HepG2 (cell line): ENCODE data around the gene RPL35. TPM values are rescaled to one million over a fixed set of nuclear protein-coding genes. Genes with fewer than 3 reads are reported as not detected.

Experiments
- ELF3 ChIP-seq: IDR thresholded peaks from 2 replicates; pipeline ENCODE4 v1.6.1; 2016; ENCODE audit warnings: missing genetic modification reagents, missing compliant biosample characterization
- YEATS2 ChIP-seq: sonication (generic); formaldehyde crosslinking; IDR thresholded peaks from 2 replicates; pipeline ENCODE4 v1.4.0; 2020; ENCODE audit warnings: missing genetic modification reagents, borderline replicate concordance
- ZNF441 ChIP-seq: sonication (generic); formaldehyde crosslinking; IDR thresholded peaks from 2 replicates; pipeline ENCODE4 v1.7.0; 2021; ENCODE audit warnings: missing genetic modification reagents, borderline replicate concordance
- ZNF589 ChIP-seq: sonication (generic); formaldehyde crosslinking; conservative IDR thresholded peaks from 2 replicates; pipeline ENCODE4 v1.8.0; 2022; ENCODE audit warnings: mild to moderate bottlenecking, moderate library complexity, missing genetic modification reagents
- polyA plus RNA-seq, 8 experiments: library from polyadenylated mRNA; depleted of rRNA in 3 of 8; stranded (reverse) in 7 of 8; unstranded in 1 of 8; fragments of >200 nt; fragmentation: Illumina TruSeq in 4 of 8; extraction: Trizol in 4 of 8; gene quantifications; 2 replicates each; pipeline versions ENCODE4 v1.2.1 to v1.2.3, GENCODE V29; 2011 to 2016; ENCODE audit warnings: low read depth in 4 of 8, missing spikeins in 1 of 8, mixed read lengths in 1 of 8; ENCODE audit not compliant: insufficient read depth in 1 of 8
- total RNA-seq, 5 experiments: library from RNA; depleted of rRNA; stranded (reverse); fragments of >200 nt; fragmentation: Illumina TruSeq; extraction: Trizol; gene quantifications; 2 replicates each; pipeline ENCODE4 v1.2.3, GENCODE V29; 2016; ENCODE audit warnings: low read depth in 1 of 5
- TF ChIP-seq, protein P1 (sequence below): sonication (generic); formaldehyde crosslinking; IDR thresholded peaks from 2 replicates; pipeline ENCODE4 v1.5.0; 2020; ENCODE audit warnings: mild to moderate bottlenecking, missing genetic modification reagents, borderline replicate concordance
- TF ChIP-seq, protein P2 (sequence below): sonication (generic); formaldehyde crosslinking; conservative IDR thresholded peaks from 2 replicates; pipeline ENCODE4 v1.8.0; 2022; ENCODE audit warnings: missing genetic modification reagents
- TF ChIP-seq, protein P3 (sequence below): sonication (generic); formaldehyde crosslinking; IDR thresholded peaks from 2 replicates; pipeline ENCODE4 v1.4.0; 2020; ENCODE audit warnings: missing genetic modification reagents; ENCODE audit errors: not compliant biosample characterization
- TF ChIP-seq, protein P4 (sequence below): sonication (generic); formaldehyde crosslinking; IDR thresholded peaks from 2 replicates; pipeline ENCODE4 v1.4.0; 2020; ENCODE audit warnings: missing genetic modification reagents
- TF ChIP-seq, protein P5 (sequence below): sonication (generic); formaldehyde crosslinking; IDR thresholded peaks from 2 replicates; pipeline ENCODE4 v1.4.0; 2020; ENCODE audit warnings: missing genetic modification reagents

Gene RPL35
- total and polyA plus RNA-seq, 2 of the 13 experiments (the other 11 are each of a cell fraction or from before 2014, with no cell fraction given): 2,153 to 2,935 TPM

DNA sequence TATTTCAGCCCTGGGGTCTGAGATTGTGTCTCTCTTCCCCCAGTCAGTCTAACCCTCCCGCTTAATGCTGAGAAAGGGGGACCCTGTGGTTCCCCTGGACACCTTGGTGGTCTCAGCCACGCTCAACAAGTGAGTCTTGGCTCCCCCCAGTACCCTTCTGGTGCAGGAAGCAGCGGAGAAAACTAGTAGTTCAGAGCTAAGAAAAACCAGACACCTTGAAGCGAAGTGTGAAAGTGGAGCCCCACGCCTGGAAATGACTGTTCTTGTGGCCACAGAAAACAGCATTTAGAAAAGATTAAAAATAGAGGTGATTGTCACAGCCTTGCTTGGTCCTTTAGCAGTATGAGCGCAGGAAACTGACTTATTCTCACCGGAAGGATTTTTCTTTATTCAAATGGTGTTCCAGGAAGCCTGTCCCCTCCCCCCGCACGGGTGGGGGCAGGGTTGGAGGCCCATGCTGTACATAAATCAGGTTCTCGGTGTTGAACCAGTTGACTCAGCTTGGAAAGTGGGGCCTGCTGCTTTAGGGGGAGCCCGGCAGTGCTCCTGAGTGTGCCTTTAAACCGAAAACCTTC, 8.3 kb upstream of the RPL35 start (continued):
- TF ChIP-seq, protein P1, sequence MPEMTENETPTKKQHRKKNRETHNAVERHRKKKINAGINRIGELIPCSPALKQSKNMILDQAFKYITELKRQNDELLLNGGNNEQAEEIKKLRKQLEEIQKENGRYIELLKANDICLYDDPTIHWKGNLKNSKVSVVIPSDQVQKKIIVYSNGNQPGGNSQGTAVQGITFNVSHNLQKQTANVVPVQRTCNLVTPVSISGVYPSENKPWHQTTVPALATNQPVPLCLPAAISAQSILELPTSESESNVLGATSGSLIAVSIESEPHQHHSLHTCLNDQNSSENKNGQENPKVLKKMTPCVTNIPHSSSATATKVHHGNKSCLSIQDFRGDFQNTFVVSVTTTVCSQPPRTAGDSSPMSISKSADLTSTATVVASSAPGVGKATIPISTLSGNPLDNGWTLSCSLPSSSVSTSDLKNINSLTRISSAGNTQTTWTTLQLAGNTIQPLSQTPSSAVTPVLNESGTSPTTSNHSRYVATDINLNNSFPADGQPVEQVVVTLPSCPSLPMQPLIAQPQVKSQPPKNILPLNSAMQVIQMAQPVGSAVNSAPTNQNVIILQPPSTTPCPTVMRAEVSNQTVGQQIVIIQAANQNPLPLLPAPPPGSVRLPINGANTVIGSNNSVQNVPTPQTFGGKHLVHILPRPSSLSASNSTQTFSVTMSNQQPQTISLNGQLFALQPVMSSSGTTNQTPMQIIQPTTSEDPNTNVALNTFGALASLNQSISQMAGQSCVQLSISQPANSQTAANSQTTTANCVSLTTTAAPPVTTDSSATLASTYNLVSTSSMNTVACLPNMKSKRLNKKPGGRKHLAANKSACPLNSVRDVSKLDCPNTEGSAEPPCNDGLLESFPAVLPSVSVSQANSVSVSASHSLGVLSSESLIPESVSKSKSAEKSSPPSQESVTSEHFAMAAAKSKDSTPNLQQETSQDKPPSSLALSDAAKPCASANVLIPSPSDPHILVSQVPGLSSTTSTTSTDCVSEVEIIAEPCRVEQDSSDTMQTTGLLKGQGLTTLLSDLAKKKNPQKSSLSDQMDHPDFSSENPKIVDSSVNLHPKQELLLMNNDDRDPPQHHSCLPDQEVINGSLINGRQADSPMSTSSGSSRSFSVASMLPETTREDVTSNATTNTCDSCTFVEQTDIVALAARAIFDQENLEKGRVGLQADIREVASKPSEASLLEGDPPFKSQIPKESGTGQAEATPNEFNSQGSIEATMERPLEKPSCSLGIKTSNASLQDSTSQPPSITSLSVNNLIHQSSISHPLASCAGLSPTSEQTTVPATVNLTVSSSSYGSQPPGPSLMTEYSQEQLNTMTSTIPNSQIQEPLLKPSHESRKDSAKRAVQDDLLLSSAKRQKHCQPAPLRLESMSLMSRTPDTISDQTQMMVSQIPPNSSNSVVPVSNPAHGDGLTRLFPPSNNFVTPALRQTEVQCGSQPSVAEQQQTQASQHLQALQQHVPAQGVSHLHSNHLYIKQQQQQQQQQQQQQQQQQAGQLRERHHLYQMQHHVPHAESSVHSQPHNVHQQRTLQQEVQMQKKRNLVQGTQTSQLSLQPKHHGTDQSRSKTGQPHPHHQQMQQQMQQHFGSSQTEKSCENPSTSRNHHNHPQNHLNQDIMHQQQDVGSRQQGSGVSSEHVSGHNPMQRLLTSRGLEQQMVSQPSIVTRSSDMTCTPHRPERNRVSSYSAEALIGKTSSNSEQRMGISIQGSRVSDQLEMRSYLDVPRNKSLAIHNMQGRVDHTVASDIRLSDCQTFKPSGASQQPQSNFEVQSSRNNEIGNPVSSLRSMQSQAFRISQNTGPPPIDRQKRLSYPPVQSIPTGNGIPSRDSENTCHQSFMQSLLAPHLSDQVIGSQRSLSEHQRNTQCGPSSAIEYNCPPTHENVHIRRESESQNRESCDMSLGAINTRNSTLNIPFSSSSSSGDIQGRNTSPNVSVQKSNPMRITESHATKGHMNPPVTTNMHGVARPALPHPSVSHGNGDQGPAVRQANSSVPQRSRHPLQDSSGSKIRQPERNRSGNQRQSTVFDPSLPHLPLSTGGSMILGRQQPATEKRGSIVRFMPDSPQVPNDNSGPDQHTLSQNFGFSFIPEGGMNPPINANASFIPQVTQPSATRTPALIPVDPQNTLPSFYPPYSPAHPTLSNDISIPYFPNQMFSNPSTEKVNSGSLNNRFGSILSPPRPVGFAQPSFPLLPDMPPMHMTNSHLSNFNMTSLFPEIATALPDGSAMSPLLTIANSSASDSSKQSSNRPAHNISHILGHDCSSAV (CRISPR knock-in tag): no peak
- no peak for TF ChIP-seq ZNF589 (CRISPR knock-in tag)
- TF ChIP-seq, protein P2, sequence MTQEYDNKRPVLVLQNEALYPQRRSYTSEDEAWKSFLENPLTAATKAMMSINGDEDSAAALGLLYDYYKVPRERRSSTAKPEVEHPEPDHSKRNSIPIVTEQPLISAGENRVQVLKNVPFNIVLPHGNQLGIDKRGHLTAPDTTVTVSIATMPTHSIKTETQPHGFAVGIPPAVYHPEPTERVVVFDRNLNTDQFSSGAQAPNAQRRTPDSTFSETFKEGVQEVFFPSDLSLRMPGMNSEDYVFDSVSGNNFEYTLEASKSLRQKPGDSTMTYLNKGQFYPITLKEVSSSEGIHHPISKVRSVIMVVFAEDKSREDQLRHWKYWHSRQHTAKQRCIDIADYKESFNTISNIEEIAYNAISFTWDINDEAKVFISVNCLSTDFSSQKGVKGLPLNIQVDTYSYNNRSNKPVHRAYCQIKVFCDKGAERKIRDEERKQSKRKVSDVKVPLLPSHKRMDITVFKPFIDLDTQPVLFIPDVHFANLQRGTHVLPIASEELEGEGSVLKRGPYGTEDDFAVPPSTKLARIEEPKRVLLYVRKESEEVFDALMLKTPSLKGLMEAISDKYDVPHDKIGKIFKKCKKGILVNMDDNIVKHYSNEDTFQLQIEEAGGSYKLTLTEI (CRISPR knock-in tag): no peak
- TF ChIP-seq, protein P3, sequence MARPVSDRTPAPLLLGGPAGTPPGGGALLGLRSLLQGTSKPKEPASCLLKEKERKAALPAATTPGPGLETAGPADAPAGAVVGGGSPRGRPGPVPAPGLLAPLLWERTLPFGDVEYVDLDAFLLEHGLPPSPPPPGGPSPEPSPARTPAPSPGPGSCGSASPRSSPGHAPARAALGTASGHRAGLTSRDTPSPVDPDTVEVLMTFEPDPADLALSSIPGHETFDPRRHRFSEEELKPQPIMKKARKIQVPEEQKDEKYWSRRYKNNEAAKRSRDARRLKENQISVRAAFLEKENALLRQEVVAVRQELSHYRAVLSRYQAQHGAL: no peak
- TF ChIP-seq, protein P4, sequence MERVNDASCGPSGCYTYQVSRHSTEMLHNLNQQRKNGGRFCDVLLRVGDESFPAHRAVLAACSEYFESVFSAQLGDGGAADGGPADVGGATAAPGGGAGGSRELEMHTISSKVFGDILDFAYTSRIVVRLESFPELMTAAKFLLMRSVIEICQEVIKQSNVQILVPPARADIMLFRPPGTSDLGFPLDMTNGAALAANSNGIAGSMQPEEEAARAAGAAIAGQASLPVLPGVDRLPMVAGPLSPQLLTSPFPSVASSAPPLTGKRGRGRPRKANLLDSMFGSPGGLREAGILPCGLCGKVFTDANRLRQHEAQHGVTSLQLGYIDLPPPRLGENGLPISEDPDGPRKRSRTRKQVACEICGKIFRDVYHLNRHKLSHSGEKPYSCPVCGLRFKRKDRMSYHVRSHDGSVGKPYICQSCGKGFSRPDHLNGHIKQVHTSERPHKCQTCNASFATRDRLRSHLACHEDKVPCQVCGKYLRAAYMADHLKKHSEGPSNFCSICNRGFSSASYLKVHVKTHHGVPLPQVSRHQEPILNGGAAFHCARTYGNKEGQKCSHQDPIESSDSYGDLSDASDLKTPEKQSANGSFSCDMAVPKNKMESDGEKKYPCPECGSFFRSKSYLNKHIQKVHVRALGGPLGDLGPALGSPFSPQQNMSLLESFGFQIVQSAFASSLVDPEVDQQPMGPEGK: peak; percentile 84
- TF ChIP-seq, protein P5, sequence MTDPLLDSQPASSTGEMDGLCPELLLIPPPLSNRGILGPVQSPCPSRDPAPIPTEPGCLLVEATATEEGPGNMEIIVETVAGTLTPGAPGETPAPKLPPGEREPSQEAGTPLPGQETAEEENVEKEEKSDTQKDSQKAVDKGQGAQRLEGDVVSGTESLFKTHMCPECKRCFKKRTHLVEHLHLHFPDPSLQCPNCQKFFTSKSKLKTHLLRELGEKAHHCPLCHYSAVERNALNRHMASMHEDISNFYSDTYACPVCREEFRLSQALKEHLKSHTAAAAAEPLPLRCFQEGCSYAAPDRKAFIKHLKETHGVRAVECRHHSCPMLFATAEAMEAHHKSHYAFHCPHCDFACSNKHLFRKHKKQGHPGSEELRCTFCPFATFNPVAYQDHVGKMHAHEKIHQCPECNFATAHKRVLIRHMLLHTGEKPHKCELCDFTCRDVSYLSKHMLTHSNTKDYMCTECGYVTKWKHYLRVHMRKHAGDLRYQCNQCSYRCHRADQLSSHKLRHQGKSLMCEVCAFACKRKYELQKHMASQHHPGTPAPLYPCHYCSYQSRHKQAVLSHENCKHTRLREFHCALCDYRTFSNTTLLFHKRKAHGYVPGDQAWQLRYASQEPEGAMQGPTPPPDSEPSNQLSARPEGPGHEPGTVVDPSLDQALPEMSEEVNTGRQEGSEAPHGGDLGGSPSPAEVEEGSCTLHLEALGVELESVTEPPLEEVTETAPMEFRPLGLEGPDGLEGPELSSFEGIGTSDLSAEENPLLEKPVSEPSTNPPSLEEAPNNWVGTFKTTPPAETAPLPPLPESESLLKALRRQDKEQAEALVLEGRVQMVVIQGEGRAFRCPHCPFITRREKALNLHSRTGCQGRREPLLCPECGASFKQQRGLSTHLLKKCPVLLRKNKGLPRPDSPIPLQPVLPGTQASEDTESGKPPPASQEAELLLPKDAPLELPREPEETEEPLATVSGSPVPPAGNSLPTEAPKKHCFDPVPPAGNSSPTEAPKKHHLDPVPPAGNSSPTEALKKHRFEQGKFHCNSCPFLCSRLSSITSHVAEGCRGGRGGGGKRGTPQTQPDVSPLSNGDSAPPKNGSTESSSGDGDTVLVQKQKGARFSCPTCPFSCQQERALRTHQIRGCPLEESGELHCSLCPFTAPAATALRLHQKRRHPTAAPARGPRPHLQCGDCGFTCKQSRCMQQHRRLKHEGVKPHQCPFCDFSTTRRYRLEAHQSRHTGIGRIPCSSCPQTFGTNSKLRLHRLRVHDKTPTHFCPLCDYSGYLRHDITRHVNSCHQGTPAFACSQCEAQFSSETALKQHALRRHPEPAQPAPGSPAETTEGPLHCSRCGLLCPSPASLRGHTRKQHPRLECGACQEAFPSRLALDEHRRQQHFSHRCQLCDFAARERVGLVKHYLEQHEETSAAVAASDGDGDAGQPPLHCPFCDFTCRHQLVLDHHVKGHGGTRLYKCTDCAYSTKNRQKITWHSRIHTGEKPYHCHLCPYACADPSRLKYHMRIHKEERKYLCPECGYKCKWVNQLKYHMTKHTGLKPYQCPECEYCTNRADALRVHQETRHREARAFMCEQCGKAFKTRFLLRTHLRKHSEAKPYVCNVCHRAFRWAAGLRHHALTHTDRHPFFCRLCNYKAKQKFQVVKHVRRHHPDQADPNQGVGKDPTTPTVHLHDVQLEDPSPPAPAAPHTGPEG: no peak
- peak; percentile 68 for TF ChIP-seq ELF3 (CRISPR knock-in tag)
- TF ChIP-seq YEATS2: 0 out of 2 replicates have a peak, but pooled peaks have one; percentile 12
- no peak for TF ChIP-seq ZNF441
